ENCODE measurements around the gene VCP. TPM values are rescaled to one million over a fixed set of nuclear protein-coding genes. Genes with fewer than 3 reads are reported as not detected.

VCP gene
- total RNA-seq, 1 donor from 2014 or later, result 244 TPM

GRCh38 chr9:35102769-35103659 is 30.6 kb upstream of the VCP start, which contains the start of gene STOML2:
STOML2 (minus strand) TSS chr9:35103131; CDS start chr9:35103094, 37 bp downstream.
- peak within 1 kb of the TSS; percentile 97 for H3K4me3 ChIP-seq (ENCODE audit: low read depth, low read length)
- no peak for TF ChIP-seq CTCF (conservative IDR thresholded peaks at IDR 0.05; ENCODE audit: low read depth, low read length)
- DNase-seq (ENCODE audit: low read depth), result no peak

GRCh38 chr9:35102465-35102768 is 30.0 kb upstream of the VCP start:
- DNase-seq (ENCODE audit: low read depth), result no peak
- H3K4me3 ChIP-seq (ENCODE audit: low read depth, low read length), result peak overlapping the region; percentile 97
- TF ChIP-seq CTCF (conservative IDR thresholded peaks at IDR 0.05; ENCODE audit: low read depth, low read length), result no peak

- no peak for TF ChIP-seq CTCF (conservative IDR thresholded peaks at IDR 0.05; ENCODE audit: low read depth, low read length)
- no peak overlapping the region for H3K4me3 ChIP-seq (ENCODE audit: low read depth, low read length)
- DNase-seq (ENCODE audit: low read depth), result no peak
These were observed 25.1 kb upstream of the VCP start for GRCh38 chr9:35097573-35097972.

- no peak for DNase-seq (ENCODE audit: low read depth)
- TF ChIP-seq CTCF (conservative IDR thresholded peaks at IDR 0.05; ENCODE audit: low read depth, low read length), result peak; percentile 72
- H3K4me3 ChIP-seq (ENCODE audit: low read depth, low read length), result peak within 1 kb of the TSS; percentile 78
These were observed 23.8 kb upstream of the VCP start, which contains the start of gene PIGO for GRCh38 chr9:35096035-35096849. PIGO (minus strand) TSS chr9:35096591; CDS start chr9:35095565, 1,026 bp downstream.

GRCh38 chr9:35091536-35091935 is 19.1 kb upstream of the VCP start:
- DNase-seq (ENCODE audit: low read depth), result no peak
- TF ChIP-seq CTCF (conservative IDR thresholded peaks at IDR 0.05; ENCODE audit: low read depth, low read length), result no peak
- no peak overlapping the region for H3K4me3 ChIP-seq (ENCODE audit: low read depth, low read length)

- TF ChIP-seq CTCF (conservative IDR thresholded peaks at IDR 0.05; ENCODE audit: low read depth, low read length), result no peak
- no peak for DNase-seq (ENCODE audit: low read depth)
- H3K4me3 ChIP-seq (ENCODE audit: low read depth, low read length), result no peak overlapping the region
These were observed 17.0 kb upstream of the VCP start for GRCh38 chr9:35089434-35089833.
